NK-92 treated with Interleukin-12 subunit alpha and Interleukin-12 subunit beta, amount 100 ng/mL, for 24 hours (cell line): ENCODE results near the gene NLGN3.

Experiments used
- DNase-seq: peaks from one replicate; lab custom pipeline; 2025; lab: John Stamatoyannopoulos, UW

NLGN3 gene

GRCh38 chrX:71118032-71118984 is 26.3 kb upstream of the NLGN3 start, which contains the start of gene MED12:
TSS of gene MED12 (plus strand) at chrX:71118596. CDS start at chrX:71118755, 159 bp downstream.
- DNase-seq: peak; percentile 67

DNA sequence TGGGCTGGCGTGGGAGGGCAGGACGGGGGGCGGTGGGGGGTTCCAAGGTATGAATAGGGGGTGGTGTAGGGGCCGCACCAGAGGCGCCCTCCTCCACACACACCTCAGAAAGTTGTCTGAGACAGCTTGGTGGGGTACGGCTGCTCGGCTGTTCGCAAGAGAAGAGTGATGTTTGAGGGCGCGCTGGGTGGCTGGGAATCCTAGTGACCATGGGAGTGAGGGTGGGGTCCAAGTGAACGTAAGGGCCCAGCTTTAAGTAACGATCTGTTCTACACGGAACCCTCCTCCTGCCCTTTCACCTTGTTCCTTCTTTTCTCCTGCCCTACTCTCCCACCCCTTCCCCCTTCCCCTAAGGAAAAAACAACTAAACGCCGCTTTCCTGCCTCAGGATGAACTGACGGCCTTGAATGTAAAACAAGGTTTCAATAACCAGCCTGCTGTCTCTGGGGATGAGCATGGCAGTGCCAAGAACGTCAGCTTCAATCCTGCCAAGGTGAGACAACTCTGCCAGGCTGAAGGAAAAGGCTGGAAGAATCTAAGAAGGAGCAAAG is 25.6 kb upstream of the NLGN3 start:
- no peak for DNase-seq

DNA sequence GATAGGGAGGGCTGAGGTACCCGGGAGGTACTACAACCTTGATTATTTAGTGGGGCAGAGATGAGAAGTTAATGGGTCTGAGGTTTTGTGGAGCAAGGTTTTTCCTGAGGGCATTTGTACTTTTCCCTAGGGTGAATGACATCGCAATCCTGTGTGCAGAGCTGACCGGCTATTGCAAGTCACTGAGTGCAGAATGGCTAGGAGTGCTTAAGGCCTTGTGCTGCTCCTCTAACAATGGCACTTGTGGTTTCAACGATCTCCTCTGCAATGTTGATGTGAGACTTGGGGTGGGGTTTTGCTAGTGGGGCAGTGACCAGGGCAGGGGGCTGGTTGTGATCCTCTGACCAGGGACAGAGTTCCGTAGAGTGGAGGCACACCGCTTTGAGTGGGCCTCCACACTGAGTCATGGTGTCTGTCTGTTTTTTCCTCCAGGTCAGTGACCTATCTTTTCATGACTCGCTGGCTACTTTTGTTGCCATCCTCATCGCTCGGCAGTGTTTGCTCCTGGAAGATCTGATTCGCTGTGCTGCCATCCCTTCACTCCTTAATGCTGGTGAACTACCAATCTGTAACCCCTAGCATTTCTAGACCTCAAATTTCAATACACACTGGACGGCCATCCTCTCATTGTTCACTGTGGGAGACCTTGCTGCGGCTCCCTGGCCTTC is 16.3 kb upstream of the NLGN3 start:
- no peak for DNase-seq

- peak; percentile 5 for DNase-seq
Observed at GRCh38 chrX:71128915-71129765, 15.5 kb upstream of the NLGN3 start.

DNA sequence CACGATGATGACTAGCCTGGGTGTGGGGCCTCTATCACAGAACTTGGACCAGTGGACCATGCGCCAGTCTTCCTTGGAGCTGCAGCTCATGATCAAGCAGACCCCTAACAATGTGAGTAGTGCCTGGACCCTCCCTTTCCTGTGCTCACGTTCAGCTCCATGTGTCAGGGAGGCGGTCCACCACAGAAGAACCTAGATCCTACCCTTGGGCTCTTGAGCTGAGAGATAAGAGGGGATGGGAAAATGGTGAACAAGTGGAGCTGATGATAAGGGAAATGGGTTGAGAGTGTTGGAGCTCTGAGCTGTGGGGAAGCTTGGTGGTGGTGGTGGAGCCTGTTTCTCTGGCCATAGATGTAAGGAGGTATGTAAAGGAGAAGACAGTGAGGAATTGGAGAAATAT is 13.1 kb upstream of the NLGN3 start:
- DNase-seq: no peak

DNA sequence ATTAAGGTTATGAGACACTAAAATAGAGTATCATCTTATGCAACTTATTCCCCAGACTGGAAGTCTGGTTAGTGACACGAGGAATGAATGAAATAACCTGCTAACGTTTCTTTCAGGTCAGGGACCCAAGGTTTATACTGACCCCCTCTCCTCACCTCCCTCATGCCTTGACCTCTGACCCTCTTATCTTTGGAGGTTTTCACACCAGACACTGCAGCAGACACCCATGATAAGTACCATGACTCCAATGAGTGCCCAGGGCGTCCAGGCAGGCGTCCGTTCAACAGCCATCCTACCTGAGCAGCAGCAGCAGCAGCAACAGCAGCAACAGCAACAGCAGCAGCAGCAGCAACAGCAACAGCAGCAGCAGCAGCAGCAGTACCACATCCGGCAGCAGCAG is 4.2 kb upstream of the NLGN3 start:
- no peak for DNase-seq

- DNase-seq: no peak
Observed at GRCh38 chrX:71143508-71143907, 1.1 kb upstream of the NLGN3 start.

DNA sequence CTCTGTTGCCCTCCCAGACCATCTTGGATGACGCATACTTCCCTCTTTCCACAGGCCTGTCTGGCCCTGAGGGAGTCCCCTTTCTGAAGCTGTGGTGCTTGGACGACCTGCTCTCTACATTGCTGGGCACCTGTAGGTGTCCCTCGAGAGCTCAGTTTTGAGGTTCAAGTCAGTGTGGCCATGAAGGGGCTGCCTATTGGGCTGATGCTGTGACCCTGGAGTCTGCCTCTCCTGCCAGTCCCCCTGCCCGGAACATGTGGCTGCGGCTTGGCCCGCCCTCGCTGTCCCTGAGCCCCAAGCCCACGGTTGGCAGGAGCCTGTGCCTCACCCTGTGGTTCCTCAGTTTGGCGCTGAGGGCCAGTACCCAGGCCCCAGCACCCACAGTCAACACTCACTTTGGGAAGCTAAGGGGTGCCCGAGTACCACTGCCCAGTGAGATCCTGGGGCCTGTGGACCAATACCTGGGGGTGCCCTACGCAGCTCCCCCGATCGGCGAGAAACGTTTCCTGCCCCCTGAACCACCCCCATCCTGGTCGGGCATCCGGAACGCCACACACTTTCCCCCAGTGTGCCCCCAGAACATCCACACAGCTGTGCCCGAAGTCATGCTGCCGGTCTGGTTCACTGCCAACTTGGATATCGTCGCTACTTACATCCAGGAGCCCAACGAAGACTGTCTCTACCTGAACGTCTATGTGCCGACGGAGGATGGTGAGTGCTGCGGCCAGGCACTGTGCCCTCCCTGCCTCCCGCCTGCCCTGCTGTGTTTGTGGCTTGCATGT is 3.0 kb downstream of the NLGN3 start:
- DNase-seq: no peak

GRCh38 chrX:71148278-71148663 is 3.6 kb downstream of the NLGN3 start:
- DNase-seq: no peak

GRCh38 chrX:71151366-71151765 is 6.7 kb downstream of the NLGN3 start:
- DNase-seq: no peak

DNA sequence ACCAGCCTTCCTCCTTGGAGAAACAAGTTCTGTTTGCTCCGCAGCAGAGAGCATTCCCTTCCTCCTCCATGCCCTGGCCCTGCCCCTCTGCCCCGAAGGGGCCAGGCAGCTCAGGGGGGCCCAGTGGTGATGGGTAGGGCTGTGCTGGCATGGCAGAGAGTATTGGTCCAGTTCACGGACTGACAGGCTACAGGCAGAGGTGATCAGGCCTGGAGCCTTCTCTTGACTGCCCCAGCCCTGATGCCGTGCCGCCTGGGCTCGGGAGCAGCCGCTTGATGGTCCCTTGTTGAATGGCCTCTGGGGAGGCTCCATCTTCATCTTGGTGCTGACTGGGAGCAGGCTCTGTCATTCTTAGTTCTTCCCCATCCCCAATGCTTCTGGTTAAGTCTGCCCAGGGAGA is 9.6 kb downstream of the NLGN3 start:
- no peak for DNase-seq

- DNase-seq: no peak
Observed at GRCh38 chrX:71154641-71155040, 10.0 kb downstream of the NLGN3 start.

GRCh38 chrX:71158603-71159002 is 14.0 kb downstream of the NLGN3 start:
- DNase-seq: no peak

DNA sequence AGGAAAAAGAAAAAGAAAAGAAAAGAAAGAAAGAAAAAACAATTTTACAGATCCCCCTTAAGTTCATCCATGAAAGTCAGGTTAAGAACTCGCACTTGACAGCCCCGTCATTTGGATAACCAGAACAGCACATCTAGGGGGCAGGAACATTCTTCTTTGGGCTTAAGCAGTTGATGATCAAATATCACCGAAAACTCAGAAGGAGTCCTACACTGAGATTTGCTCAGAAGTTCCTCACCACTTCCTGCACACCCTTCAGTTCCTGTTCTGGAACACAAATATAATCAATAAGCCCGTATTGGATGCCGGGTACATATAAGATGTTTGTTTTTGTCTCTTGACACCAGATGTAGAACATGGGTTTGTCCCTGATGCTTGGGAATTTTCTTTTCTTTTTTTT is 14.7 kb downstream of the NLGN3 start:
- no peak for DNase-seq

- no peak for DNase-seq
Observed at GRCh38 chrX:71160475-71160874, 15.8 kb downstream of the NLGN3 start.

- no peak for DNase-seq
Observed at GRCh38 chrX:71162981-71163380, 18.3 kb downstream of the NLGN3 start.

GRCh38 chrX:71164071-71164470 is 19.4 kb downstream of the NLGN3 start:
- no peak for DNase-seq

GRCh38 chrX:71166461-71166860 is 21.8 kb downstream of the NLGN3 start:
- DNase-seq: no peak

DNA sequence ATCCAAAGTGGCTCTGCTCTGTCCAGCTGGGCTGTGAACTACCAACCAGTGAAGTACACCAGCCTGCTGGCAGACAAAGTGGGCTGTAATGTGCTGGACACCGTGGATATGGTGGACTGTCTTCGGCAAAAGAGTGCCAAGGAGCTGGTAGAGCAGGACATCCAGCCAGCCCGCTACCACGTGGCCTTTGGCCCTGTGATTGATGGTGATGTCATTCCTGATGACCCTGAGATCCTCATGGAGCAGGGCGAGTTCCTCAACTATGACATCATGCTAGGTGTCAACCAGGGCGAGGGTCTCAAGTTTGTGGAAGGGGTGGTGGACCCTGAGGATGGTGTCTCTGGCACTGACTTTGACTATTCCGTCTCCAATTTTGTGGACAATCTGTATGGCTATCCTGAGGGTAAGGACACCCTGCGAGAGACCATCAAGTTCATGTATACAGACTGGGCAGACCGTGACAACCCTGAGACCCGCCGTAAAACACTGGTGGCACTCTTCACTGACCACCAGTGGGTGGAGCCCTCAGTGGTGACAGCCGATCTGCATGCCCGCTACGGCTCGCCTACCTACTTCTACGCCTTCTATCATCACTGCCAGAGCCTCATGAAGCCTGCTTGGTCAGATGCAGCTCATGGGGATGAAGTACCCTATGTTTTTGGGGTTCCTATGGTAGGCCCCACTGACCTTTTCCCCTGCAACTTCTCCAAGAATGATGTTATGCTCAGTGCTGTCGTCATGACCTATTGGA is 22.6 kb downstream of the NLGN3 start:
- DNase-seq: no peak

- no peak for DNase-seq
Observed at GRCh38 chrX:71168134-71168533, 23.5 kb downstream of the NLGN3 start.

DNA sequence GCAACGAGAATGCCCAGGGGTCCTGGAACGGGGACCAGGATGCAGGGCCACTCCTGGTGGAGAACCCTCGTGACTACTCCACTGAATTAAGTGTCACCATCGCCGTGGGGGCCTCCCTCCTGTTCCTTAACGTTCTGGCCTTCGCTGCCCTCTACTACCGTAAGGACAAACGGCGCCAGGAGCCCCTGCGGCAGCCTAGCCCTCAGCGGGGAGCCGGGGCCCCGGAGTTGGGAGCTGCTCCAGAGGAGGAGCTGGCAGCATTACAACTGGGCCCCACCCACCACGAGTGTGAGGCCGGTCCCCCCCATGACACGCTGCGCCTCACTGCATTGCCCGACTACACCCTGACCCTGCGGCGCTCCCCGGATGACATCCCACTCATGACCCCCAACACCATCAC is 24.9 kb downstream of the NLGN3 start:
- DNase-seq: no peak
